NOMO-1 treated with DMSO at 0.1 percent for 48 hours (cell line): ENCODE results near the gene ANKRD63.
A peak's percentile ranks its signal among the peaks of the same experiment; 100 is the strongest.

Experiments used
- DNase-seq: peaks from one replicate; lab custom pipeline; 2025; ENCODE audit not compliant: unreplicated experiment; lab: John Stamatoyannopoulos, UW

The ANKRD63 gene

GRCh38 chr15:40295877-40296560, 13.2 kb upstream of the ANKRD63 start:
- DNase-seq = no peak

- DNase-seq = no peak
Observed at GRCh38 chr15:40295297-40295696, 12.4 kb upstream of the ANKRD63 start.

- no peak for DNase-seq
Observed at GRCh38 chr15:40293905-40294895, 11.3 kb upstream of the ANKRD63 start.

GRCh38 chr15:40293006-40293405, 10.1 kb upstream of the ANKRD63 start:
- no peak for DNase-seq

- DNase-seq = no peak
Observed at GRCh38 chr15:40292246-40292645, 9.4 kb upstream of the ANKRD63 start.

- DNase-seq = no peak
Observed at GRCh38 chr15:40290918-40291574, 8.2 kb upstream of the ANKRD63 start.

GRCh38 chr15:40290545-40290917, 7.7 kb upstream of the ANKRD63 start:
- no peak for DNase-seq

- no peak for DNase-seq
Observed at GRCh38 chr15:40289140-40289775, 6.4 kb upstream of the ANKRD63 start.

- DNase-seq = no peak
Observed at GRCh38 chr15:40287968-40288367, 5.1 kb upstream of the ANKRD63 start.

GRCh38 chr15:40287505-40287904, 4.6 kb upstream of the ANKRD63 start:
- no peak for DNase-seq

GRCh38 chr15:40286794-40287193, 3.9 kb upstream of the ANKRD63 start:
- no peak for DNase-seq

- DNase-seq = no peak
Observed at GRCh38 chr15:40286061-40286532, 3.2 kb upstream of the ANKRD63 start.

GRCh38 chr15:40285554-40286011, 2.7 kb upstream of the ANKRD63 start:
- DNase-seq = no peak

GRCh38 chr15:40285151-40285550, 2.3 kb upstream of the ANKRD63 start:
- no peak for DNase-seq

GRCh38 chr15:40283615-40284300, 894 bp upstream of the ANKRD63 start:
- no peak for DNase-seq

- peak; percentile 17 for DNase-seq
Observed at GRCh38 chr15:40282147-40282868, 556 bp downstream of the ANKRD63 start.

GRCh38 chr15:40281801-40282146, 1.1 kb downstream of the ANKRD63 start:
- DNase-seq = no peak

- no peak for DNase-seq
Observed at GRCh38 chr15:40281057-40281800, 1.6 kb downstream of the ANKRD63 start.
